GM11168 (cell line): ENCODE data around the gene SPATA32.
"Not testable (repeated sequence)": the region's sequence is repeated elsewhere in the genome, so short reads cannot be mapped to it uniquely, and the experiment has no call there.

Source experiments
- in situ Hi-C: fragments of 300-500 bp; cut with MboI; formaldehyde crosslinking; loops from one replicate; pipeline ENCODE4 v1.12.0; 2022; ENCODE audit warnings: low sequenced_read_pairs; ENCODE audit not compliant: unreplicated experiment

Gene SPATA32

DNA sequence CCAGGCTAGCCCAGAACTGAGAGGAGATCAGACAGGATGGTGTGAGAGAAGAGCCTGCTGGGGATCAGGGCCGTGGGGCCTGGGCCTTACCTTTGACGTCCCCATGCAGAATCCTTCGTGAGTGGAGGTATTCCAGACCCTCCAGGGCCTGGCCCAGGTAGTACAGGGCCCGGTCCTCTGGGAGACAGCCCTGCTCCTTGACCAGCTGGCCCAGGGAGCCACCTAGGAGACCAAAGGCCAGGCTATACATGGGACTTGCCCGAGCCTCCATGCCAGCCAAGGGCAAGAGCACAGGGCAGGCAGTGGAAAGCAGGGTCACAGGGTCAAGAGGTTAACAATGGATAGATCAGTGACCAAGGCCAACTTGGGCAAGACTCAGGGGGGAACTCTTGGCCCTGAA, 12.1 kb upstream of the SPATA32 start:
- in situ Hi-C loops: no loop called here

DNA sequence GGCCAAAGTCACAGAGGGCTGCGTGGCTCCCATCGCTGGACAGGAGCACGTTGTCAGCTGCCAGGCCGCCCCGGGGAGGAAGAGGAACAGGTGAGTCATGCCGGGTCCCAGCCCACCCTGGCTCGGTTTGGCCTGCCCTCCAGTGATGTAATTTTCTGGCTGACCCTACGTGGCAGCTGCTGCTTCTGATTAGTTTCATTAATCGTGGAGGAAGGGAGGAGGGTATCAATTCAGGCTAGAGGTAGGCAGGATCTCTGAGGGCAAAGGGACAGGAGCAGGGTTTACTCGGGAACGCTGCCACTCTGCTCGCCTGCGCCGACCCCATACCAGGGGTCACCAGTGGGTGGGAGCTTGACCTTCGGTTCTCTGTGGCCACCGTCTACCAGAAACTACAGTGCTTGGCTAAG, 11.7 kb upstream of the SPATA32 start:
- in situ Hi-C loops: no loop called here

DNA sequence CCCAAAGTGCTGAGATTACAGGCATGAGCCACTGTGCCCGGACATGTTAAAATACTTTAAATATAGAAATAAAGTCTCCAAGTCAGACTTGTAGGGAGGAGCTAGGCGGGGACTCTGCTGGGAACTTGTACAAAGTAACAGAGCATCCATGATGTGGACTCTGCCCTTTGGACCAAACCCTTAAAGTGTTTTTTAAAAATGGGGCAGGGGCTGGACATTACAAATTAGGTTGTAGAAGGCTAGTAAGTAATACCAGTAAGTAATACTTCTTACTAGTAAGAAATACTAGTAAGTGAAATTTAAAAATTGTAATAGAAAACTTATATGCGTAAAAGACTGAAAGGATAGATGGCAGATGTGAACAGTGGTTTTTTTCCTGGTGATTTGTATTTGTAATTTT, 9.7 kb upstream of the SPATA32 start:
- in situ Hi-C loops: no loop called here

DNA sequence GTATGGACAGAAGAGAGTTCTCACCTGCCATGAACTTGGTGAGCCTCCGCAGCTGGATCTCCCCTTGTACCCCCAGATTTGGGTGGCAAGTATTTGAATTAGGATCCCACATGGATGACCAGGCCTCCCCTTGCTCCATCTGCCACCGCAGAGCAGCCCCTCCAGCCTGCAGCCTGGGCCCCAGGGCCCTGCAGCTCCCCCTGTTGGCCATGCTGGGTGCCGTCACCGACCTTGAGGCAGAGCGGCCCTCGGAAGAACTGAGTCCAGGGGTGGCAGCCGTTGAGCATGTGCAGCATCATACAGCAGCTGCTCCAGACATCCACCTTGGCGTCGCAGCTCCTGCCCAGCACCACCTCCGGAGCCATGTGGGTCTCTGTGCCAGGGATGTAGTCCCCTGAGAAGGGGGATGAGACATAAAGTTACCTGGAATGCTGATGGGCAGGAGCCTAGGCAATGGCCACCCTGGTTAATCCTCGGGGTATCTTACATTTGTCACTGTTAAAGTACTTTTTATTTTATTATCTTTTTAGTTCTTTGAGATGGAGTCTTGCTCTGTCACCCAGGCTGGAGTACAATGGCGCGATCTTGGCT, 9.0 kb upstream of the SPATA32 start:
- in situ Hi-C loops: no loop called here

DNA sequence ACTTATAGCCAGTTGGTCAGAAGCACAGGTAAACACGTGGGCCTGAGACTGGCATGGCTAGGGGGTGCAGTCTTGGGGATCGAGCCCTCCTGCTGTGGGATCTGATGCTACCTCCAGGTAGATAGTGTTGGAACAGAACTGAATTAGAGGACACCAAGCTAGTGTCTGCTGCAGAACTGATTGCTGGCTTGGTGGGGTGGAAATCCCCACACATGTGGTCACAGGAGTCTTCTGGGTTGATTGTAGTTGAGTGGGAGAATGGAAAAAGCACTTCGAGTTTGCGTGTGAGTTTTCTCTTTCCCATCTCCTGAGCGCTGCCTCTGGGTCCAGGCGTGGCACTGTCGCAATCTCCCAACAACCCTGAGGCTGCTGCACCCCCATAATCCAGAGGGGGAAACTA, 8.0 kb upstream of the SPATA32 start:
- in situ Hi-C loops: no loop called here

DNA sequence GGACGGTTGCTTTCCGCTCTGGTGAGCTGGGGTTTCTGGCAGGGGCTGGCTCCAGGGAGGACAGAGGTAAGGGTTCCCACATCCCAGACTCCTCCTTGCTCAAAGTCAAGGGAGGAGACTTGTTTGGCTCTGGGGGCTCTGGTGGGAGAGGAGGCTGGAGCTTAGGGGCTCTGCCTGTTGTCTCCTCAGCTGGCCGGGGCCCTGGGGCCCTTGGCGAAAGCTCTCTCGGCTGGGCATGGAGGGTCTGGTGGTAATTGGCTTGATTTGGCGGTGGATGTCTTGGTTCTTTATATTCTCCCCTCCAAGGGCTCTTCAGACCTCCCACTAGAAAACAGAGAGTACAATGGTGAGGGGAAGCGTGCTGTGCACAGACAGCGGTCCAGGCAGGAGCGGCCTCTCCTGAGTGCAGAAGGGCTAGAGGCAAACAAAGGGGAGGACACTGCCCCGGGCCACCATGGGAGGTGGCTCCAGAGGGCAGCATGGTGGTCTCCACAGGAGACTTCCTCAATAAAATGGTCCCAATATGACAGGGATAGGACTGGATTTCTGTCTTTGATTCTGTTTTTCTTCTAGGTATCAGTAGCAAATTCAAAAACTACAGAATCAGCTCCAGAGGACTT, 5.7 kb upstream of the SPATA32 start:
- in situ Hi-C loops: no loop called here

DNA sequence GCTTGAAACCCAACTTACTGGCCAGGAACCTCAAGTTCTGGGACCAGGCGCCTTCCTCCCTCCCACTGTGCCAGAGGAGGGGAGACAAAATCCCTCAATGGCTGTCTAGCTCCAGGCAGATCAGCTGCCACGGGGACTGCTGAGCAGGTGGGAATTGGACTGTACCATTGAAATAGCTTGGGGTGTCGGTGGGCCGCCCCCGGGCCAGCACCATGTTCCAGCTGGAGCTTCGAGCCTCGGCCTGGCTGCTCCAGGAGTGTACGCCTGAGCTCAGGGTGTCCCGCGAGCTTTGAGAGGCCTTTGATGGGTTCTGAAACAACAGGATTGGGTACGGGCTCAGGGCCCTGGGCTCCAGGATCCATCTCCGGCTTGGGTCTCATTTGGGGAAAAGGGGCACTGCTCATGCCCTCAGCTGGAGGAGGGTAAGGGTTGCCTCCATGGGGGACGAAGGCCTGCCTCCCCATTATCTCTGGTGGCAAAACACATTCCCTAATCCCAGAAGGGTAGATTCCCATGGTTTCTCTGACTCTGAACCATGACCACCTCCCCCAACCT, 4.6 kb upstream of the SPATA32 start:
- in situ Hi-C loops: no loop called here

DNA sequence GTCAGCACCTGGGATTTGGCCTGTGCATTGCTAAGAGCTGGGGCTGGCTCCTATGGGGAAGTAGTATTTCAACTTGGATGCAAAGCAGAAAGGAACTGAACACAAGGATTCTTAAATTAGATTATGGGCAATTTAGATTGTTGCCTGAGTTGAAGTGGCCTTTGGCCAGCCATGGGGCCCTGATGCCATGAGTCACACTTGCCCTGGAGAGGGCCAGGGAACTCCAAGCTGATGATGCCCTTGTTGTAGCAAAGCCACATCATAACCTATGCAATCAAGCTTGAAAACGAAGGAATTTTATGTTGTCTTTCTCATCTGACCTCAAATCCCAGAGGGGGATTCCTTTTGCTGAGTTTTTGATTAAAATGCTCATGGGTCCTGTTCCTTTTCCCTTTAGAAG, 3.9 kb upstream of the SPATA32 start:
- in situ Hi-C loops: no loop called here

DNA sequence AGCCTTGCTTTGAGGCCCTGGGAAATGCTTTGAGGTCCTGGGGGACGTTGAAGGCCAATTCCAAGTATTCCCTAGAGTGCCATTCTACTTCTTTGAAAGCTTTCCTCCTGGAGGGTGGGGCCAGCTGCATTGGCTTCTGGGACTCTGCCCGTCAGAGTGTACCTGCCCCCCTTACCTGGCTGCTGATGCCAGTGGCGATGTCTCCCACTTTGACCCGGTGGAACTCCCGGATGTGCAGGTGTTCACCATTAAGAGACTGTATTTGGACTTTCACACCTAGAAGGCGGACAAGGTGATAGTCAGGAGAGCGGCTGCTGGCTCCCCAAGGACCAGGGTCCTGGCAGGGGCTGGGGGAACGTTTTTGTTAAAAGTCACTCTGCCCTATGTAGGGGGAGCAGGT, 3.1 kb upstream of the SPATA32 start:
- in situ Hi-C loops: no loop called here

DNA sequence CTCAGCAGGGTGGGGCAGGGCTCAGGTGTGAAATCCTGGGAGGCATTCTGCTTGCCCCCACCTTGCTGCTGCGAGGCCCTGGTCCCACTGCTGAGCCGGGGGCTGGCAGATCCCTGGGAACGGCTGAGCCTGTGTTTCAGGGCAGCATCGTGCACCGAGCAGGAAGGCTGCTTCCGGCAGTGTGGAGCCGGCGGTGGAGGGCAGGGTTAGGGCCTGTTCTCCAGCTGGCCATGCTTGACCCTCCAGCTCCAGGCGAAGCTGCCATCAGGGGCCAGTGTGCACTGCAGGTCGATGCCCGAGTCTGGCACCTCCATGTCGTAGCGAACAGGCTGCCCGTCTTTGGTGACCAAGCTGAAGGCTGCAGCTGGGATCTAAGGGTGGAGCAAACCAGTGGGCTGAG, 2.5 kb upstream of the SPATA32 start:
- in situ Hi-C loops: no loop called here

DNA sequence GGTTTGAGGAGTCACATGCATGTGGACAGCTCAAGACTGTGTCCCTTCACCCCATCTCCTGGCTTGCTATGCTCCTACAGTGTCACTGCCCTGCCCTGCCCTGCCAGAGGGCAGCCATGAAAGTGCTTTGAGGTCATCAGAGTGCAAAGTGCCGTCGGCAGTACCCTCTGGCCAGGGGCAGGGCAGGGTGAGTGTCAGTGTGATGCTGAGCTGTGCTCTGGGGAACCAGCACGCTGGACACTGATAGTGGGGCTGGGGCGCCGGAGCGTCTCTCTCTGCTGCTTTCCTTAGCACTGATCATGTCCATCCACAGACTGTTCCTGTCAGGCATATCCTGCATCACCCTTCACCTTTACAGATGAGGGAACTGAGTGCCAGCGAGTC, 1.6 kb upstream of the SPATA32 start:
- in situ Hi-C loops: no loop called here

DNA sequence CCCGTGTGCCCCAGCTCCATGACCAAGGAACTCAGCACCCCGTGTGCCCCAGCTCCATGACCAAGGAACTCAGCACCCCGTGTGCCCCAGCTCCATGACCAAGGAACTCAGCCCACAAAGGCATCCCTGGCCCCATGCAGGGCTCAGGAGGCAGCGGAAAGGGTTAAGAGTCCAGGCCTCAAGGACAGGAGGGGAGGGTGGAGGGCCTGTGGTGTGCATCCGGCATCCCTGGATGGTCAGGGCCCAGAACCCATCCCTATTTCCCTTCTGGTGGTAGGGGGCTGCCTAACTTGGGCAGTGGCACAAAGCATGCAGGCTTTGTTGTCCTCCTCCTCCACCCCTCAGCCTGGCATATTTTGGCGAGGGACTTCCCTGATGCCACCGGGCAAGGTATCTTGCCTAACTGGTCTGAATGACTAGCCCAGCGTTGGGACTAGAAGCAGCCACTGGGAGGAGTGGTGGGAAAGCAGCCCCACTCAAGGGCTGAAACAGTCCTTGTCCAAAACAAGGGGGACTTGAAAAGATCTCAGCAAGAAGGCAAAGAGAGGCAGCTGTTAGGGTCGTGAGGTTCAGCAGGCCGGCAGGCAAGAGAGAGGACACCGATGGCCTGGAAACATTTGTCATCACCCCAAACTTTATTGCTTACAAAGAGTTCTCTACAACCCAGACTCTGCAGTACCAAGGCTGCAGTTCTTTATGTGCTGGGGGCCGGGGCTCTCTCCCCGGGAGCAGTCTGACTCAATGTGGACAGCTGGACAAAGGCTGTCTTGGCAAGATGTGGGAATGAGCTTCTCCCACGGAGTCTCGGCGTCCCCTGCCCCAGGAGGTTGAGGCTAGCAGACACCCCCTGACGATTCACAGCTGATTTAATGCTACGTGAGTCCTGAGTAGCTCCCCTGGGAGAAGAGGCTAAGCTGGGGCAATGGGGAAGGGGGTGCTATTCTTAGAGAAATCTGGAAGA, 902 bp upstream of the SPATA32 start:
- in situ Hi-C loops: no loop called here

DNA sequence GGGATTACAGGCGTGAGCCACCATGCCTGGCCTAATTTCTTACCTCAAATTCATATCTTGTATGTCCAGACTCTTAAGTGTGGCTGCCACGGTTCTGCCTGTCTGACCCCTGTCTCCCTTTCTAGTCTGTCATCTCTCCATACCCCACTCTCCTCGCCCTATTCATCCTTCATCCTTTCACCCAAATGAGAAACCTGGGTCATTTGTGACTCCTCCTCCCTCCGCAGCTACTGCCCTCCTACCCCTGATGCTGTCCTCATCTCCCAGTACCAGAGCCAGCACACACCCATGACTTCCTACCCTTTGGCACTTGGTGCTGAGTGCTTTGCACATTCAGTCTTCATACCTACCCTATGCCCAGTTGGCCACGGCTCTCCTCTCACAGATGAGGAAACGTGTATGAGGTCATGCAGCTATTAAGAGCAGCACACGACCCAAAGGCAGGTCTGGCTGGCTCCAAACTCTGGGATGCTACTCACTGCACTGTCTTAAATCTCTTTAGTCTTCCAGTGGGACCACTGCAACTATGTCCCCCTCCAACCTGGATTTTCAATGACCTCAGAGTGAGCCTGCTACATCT, 1.6 kb downstream of the SPATA32 start:
- in situ Hi-C loops: no loop called here

DNA sequence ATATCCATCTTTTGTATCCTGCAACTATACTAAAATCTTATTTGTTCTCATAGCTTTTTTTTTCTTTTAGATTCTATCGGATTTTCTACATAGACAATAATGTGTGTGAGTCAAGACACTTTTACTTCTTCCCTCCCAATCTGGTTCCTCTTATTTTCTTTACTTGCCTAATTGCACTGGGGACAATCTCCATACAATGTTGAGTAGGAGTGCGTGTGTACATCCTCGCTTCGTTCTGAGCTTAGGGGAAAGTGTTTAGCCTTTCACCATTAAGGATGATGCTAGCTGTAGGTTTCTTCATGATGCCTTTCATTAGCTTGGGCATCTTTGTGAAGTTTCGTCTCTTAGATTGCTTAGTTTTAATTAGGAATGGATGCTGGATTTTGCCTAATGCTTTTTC, 2.9 kb downstream of the SPATA32 start:
- in situ Hi-C loops: no loop called here

DNA sequence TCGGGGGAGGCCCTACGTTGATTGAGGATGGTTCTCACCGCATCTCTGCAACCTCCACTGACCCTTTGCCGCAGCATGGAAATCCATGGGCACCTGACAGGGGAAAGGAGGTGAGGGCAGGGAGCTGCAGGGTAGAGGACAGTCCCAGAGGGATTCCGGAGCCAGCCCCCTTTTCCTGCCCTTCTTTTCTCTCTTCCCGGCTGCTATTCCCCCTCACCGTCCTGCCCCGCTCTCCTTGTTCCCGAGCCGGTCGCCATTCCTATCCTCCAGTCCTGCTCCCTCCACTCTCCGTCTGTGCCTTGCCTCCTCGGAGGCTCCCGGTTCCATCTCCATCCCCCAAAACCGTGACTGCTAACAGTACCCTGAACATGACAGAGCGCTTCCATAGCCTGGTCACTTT, 4.8 kb downstream of the SPATA32 start:
- in situ Hi-C loops: no loop called here

DNA sequence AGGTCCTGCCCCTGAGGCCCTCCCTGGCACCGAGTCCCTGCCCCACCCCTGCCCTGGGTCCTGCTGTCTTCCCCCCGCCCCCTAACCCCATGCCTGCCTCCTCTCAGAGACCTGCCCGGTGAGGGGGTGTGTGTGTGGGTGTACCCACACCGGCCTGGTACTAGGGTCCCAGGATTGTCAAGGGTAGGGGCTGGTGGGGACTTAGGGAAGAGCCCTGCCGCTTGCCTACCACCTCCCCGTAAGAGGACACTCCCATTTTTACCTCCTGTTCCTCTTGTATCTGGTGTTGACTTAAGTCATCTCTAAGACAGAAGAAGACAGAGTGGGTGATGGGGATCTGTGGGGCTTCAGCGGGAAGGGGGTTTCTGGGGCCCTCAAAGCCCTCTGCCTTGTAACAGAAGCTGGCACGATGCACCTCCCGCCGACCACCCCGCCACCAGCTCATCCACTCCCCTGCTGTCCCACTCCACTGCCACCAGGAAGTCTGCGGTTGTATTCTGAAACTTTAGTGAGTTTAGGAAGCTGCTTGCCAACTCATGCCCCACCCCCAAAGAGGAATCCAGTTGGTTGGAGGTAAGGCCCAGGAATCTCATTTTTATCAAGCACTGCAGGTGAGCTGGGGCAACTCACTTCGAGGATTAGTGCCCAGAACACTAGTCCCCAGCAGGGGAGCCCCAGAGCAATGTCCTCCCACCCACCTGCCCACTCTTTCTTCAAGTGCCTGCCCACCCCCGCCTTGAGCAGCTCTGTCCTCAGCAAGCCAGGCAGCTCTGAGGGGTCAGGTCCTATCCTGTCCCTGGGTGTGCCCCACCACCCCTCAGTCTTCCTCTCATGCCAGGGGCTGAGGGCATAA, 5.6 kb downstream of the SPATA32 start:
- in situ Hi-C loops: no loop called here

DNA sequence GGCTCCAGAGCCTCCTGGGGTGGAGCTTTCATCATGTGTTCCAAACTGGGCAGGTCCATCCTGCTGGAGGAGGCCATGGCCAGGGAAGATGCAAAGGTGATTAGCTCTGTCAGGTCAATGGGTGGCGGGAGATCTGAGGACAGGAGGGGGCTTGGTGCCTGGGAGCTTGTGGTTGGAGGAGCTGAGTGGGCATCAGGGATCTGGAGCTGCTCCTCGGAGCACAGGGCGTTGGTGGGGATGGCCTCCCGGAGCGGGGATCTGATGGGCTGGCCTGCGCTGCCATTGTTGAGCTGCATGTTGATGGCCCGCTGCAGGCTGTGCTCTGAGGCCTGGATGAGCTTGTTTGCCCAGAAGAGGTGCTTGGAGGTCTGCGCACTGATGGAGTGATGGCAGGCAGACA, 6.5 kb downstream of the SPATA32 start:
- in situ Hi-C loops: no loop called here

DNA sequence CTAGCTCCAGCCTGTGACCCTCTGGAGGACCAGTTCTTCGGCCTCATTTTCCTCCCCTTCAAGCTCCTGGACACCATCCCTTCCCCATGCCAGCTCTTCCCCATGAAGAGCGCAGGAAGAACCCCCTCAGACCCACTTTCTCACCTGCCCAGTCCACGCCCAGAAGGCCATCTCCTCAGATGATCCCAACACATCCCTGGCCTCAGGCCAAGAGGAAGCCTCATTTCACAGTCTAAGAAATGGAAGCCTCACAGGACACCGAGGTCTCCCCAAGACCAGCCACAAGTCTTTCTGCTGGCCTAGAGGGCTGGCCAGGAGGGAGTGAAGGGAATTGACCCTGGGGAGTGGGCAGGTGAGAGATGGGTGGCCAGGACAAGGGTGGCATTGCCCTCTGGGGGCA, 8.0 kb downstream of the SPATA32 start:
- in situ Hi-C loops: no loop called here

DNA sequence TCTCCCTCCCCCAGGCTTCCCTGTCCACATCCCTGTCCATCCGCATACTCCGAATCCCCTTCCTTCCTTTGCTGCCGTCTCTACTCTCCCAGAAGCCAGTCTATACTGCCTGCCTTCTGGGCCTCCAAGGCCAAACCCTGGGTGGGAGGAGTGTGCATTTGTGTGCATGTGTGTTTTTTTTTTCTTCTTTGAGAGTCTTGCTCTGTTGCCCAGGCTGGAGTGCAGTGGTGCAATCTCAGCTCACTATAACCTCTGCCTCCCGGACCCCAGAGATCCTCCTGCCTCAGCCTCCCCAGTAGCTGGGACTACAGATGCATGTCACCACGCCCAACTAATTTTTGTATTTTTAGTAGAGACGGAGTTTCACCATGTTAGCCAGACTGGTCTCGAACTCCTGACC, 8.7 kb downstream of the SPATA32 start:
- in situ Hi-C loops: not testable (repeated sequence)

DNA sequence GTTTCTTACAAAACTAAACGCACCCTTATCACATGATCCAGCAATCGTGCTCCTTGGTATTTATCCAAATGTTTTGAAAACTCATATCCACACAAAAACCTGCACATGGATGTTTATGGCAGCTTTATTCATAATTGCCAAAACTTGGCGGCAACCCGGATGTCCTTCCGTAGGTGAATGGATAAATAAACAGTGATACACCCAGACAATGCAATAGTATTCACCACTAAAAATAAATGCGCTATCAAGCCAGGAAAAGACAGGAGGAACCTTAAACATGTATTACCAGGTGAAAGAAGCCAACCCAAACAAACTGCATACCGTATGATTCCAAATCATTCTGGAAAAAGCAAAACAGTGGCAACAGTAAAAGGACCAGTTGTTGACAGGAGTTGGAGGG, 10.0 kb downstream of the SPATA32 start:
- in situ Hi-C loops: no loop called here
